Cardiac fibroblast (primary cell): Measurements from ENCODE around the gene CFAP99.

ENCODE experiments used
- DNase-seq, 2 donors: peaks; one replicate each; pipeline versions ENCODE4 v3.0.0 to v3.0.0-alpha.2; 2010; ENCODE audit warnings: low read depth in 2 of 2
- H3K4me3 ChIP-seq, 2 donors: replicated peaks in 1 of 2; 1 replicate in 1 of 2; 2 replicates in 1 of 2; pipeline ENCODE4 v1.5.1; 2011; ENCODE audit warnings: low read depth in 2 of 2, low read length in 2 of 2, mild to moderate bottlenecking in 2 of 2, moderate library complexity in 1 of 2
- CTCF ChIP-seq: IDR thresholded peaks from one replicate; pipeline ENCODE4 v1.5.1; 2011; ENCODE audit warnings: low read depth, mild to moderate bottlenecking, low read length, inconsistent platforms

CFAP99 gene

GRCh38 chr4:2449051-2449450 lies 30.3 kb downstream of the CFAP99 start:
- no peak for TF ChIP-seq CTCF
- no peak overlapping the region for H3K4me3 ChIP-seq
- DNase-seq = no peak

- no peak for DNase-seq
- H3K4me3 ChIP-seq = no peak overlapping the region
- TF ChIP-seq CTCF = no peak
These were observed 31.0 kb downstream of the CFAP99 start for GRCh38 chr4:2449511-2450392.

GRCh38 chr4:2450394-2451035 lies 31.8 kb downstream of the CFAP99 start:
- no peak for TF ChIP-seq CTCF
- DNase-seq = no peak
- H3K4me3 ChIP-seq = no peak overlapping the region

GRCh38 chr4:2451036-2451520 lies 32.3 kb downstream of the CFAP99 start:
- TF ChIP-seq CTCF = no peak
- no peak overlapping the region for H3K4me3 ChIP-seq
- DNase-seq = no peak

GRCh38 chr4:2451821-2452785 lies 33.3 kb downstream of the CFAP99 start:
- no peak overlapping the region for H3K4me3 ChIP-seq
- DNase-seq = no peak

More at GRCh38 chr4:2451821-2452785, 33.3 kb downstream of the CFAP99 start:
- TF ChIP-seq CTCF = no peak
